Osteoblast (primary cell): ENCODE measurements around the gene SAP25. TPM values are rescaled to one million over a fixed set of nuclear protein-coding genes. Genes with fewer than 3 reads are reported as not detected.

ENCODE experiments used
- DNase-seq: peaks from one replicate; pipeline ENCODE4 v3.0.0; 2011; ENCODE audit warnings: low spot score, mixed read lengths; ENCODE audit not compliant: insufficient read length; ENCODE audit errors: missing footprints
- H2AFZ ChIP-seq: 2 replicates; pipeline ENCODE4 v1.6.0; 2011; ENCODE audit warnings: mild to moderate bottlenecking, low read length
- H3K27ac ChIP-seq: 2 replicates; pipeline ENCODE4 v1.5.1; 2011; ENCODE audit warnings: mild to moderate bottlenecking, low read depth, low read length, moderate library complexity
- H3K27me3 ChIP-seq: 2 replicates; pipeline ENCODE4 v1.6.0; 2012; ENCODE audit warnings: mild to moderate bottlenecking, control low read depth, inconsistent platforms, low read length, moderate library complexity; ENCODE audit not compliant: insufficient read depth
- H3K36me3 ChIP-seq: 2 replicates; pipeline ENCODE4 v1.5.1; 2011; ENCODE audit warnings: mild to moderate bottlenecking, low read length, control low read depth, moderate library complexity; ENCODE audit not compliant: insufficient read depth
- H3K4me1 ChIP-seq: 2 replicates; pipeline ENCODE4 v1.5.1; 2011; ENCODE audit warnings: mild to moderate bottlenecking, low read length, control low read depth, moderate library complexity; ENCODE audit not compliant: insufficient read depth
- H3K4me2 ChIP-seq: 2 replicates; pipeline ENCODE4 v1.6.0; 2011; ENCODE audit warnings: mild to moderate bottlenecking, low read length; ENCODE audit not compliant: insufficient read depth
- H3K4me3 ChIP-seq: fragments of 200-600 bp; sonication (generic); 3 replicates; pipeline ENCODE4 v1.5.1; 2012; ENCODE audit warnings: mild to moderate bottlenecking, low read length, inconsistent platforms; ENCODE audit not compliant: insufficient read depth
- H3K79me2 ChIP-seq: 2 replicates; pipeline ENCODE4 v1.6.0; 2012; ENCODE audit warnings: mild to moderate bottlenecking, low read length, control low read depth, inconsistent platforms; ENCODE audit not compliant: insufficient read depth
- H3K9me3 ChIP-seq: 2 replicates; pipeline ENCODE4 v1.5.1; 2011; ENCODE audit warnings: low read depth, low read length, control low read depth
- H4K20me1 ChIP-seq: 2 replicates; pipeline ENCODE4 v1.6.0; 2012; ENCODE audit warnings: mild to moderate bottlenecking, low read length, control low read depth; ENCODE audit not compliant: insufficient read depth
- CTCF ChIP-seq: IDR thresholded peaks from 2 replicates; pipeline ENCODE4 v1.5.1; 2011; ENCODE audit warnings: mild to moderate bottlenecking, low read depth, low read length, moderate library complexity; ENCODE audit errors: extremely low read depth
- total RNA-seq: library from RNA; depleted of rRNA; stranded (reverse); fragments of >200 nt; gene quantifications from 2 replicates; pipeline ENCODE4 v1.2.3, GENCODE V29; 2012

SAP25 gene
- total RNA-seq, 1 donor = not detected

- Histone ChIP-seq H2AFZ (no peak overlapping the region), H3K27me3 (peaks cover 2% of the 10 kb centered on the region), H3K4me2 (no peak overlapping the region), H3K79me2 (no peaks in the 10 kb centered on the region), H3K36me3 (peaks cover 8% of the 10 kb centered on the region), H3K4me3 (no peak overlapping the region), H3K27ac (no peak overlapping the region), H4K20me1 (peaks cover 4% of the 10 kb centered on the region), H3K4me1 (peaks cover 8% of the 10 kb centered on the region), H3K9me3 (no peaks in the 10 kb centered on the region)
- DNase-seq = peak; percentile 78
- no peak for TF ChIP-seq CTCF
Measured at GRCh38 chr7:100570954-100571828, 2.5 kb downstream of the SAP25 start.

GRCh38 chr7:100568896-100569844 lies 4.5 kb downstream of the SAP25 start:
- peak overlapping the region; percentile 63 for H3K4me3 ChIP-seq
- no peak overlapping the region for H3K27ac ChIP-seq
- H3K9me3 ChIP-seq = no peaks in the 10 kb centered on the region
- no peaks in the 10 kb centered on the region for H3K36me3 ChIP-seq
- TF ChIP-seq CTCF = peak; percentile 24
- peak overlapping the region; percentile 75 for H3K4me2 ChIP-seq
- peaks cover 8% of the 10 kb centered on the region for H3K4me1 ChIP-seq
- H3K27me3 ChIP-seq = peaks cover 2% of the 10 kb centered on the region
- H4K20me1 ChIP-seq = peaks cover 4% of the 10 kb centered on the region
- DNase-seq = peak; percentile 88
- peak overlapping the region; percentile 41 for H2AFZ ChIP-seq
- H3K79me2 ChIP-seq = no peaks in the 10 kb centered on the region

GRCh38 chr7:100568176-100568895 lies 5.4 kb downstream of the SAP25 start:
- no peak overlapping the region for H3K27ac ChIP-seq
- no peak overlapping the region for H2AFZ ChIP-seq
- H3K9me3 ChIP-seq = no peaks in the 10 kb centered on the region
- H3K4me3 ChIP-seq = no peak overlapping the region
- H3K27me3 ChIP-seq = peaks cover 2% of the 10 kb centered on the region
- no peaks in the 10 kb centered on the region for H3K36me3 ChIP-seq
- no peak overlapping the region for H3K4me2 ChIP-seq
- H3K4me1 ChIP-seq = peaks cover 8% of the 10 kb centered on the region
- H4K20me1 ChIP-seq = peaks cover 4% of the 10 kb centered on the region
- DNase-seq = peak; percentile 73
- no peak for TF ChIP-seq CTCF
- H3K79me2 ChIP-seq = no peaks in the 10 kb centered on the region
